HG02678 (cell line): ENCODE data around the gene GLI3.
"Not testable (repeated sequence)": the region's sequence is repeated elsewhere in the genome, so short reads cannot be mapped to it uniquely, and the experiment has no call there.

Experiments used
- ATAC-seq: cut with Tn5 transposase; IDR thresholded peaks from one replicate; pipeline ENCODE4 v1.9.1; 2021; ENCODE audit warnings: mild to moderate bottlenecking, moderate library complexity; ENCODE audit not compliant: unreplicated experiment

GLI3 gene

DNA sequence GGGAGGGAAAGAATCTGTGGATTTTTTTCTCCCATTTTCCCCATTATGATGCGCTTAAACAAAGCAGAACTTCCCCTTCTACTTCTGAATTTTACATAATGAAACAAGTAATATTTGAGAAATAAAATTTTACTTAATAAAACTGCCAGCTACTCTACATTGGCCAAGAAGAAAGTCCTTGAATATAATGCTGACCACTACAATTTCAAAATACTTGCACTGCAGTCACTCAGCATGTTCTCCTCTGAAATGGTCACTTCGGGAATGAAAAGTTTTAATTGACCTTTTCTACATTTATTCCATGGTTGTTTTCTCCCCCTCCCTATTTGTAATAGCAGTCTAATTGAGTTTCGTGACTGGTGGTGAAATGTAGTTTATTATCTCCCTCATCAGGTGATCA lies 23.9 kb downstream of the GLI3 start:
- ATAC-seq: no peak

DNA sequence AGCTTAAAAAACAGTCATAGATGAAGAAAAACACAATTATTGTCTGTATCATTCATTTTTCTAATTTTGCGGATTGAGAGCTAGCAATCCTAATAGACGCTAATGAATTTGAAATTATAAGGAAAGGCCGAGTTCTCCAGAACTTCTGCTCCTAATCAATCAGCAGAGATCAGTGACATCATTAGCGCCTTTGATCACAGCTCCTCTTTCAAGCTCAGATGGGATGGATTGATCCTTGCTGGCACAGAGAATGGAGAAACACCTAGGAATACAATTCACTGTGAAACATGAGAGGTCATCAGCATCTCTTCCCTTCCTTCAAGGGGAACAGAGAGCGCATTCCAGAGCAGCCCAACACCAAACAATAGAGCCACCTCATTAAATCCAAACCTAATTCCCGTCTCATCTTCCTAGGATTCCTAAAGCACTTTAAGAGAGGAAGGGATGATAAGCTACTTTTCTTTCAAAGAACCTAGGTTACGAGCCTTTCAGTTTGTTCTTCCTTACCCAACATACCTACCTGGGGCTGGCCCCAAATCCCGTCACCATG lies 24.4 kb downstream of the GLI3 start:
- ATAC-seq: no peak

DNA sequence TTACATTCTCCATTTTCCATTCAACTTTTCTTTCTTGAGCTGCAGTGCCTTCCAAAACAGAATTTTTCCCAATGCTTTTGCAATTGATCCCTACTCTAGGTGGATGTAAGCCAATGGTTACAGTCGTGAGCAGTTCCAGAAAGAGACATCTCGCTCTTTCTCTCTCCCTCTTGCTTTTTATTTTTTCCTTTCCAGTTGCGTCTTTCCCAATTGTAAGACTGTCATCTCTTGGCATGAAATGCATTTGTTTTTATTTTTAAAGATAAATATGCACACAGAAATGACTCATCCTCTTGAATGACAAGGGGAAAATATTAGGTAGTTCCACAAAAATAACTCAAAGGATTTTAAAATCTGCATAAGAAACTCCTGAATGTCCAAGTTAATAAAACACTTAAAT lies 25.1 kb downstream of the GLI3 start:
- no peak for ATAC-seq

DNA sequence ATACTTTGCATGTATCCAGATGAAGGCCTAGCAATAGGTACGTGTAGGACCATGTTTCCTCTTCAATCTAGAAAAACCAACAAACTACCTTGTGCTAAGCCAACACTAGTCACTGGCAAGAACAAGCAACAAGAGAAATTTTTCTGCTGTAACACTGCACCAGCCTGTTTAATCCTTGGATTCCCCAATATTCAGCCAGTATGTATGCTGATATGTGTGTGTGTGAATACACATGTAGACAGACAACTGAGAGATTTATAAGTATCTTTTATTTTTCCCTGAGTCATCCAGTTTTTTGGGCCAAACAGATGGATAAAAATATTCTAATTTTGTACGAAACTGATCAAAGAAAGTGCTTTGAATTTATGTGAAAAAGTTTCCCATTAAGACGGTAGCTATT lies 26.2 kb downstream of the GLI3 start:
- no peak for ATAC-seq

DNA sequence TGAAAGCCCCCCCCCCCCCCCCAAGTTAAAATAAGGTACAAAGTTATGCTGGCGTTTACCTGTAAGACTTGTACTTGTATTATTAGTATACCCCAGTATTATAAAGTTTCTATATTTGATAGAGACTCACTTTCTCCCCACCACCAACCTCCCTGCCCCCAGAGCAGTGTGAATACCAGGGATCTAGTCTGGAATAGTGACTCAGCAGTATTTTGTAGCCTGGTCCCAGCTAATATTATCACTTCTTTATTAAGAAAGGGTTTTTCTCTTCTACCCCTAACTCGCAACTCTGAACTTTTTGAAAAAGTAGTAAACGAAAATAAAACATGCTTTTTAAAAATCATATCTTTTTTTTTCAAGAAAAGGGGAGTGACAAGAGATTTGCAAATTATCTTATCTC lies 26.7 kb downstream of the GLI3 start:
- no peak for ATAC-seq

DNA sequence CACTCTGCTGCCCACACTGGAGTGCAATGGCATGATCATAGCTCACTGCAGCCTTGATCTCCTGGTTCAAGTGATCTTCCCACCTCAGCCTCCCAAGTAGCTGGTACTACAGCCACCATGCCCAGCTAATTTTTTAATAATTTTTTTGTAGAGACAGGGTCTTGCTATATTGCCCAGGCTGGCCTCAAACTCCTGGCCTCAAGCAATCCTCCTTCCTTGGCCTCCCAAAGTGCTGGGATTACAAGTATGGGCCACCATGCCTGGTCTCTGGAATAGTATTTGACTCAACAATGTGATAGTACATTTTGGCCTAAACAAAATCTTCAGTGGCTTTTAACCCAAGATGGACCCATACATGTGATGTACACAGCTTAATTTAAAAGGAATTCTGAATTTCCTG lies 27.9 kb downstream of the GLI3 start:
- not testable (repeated sequence) for ATAC-seq

DNA sequence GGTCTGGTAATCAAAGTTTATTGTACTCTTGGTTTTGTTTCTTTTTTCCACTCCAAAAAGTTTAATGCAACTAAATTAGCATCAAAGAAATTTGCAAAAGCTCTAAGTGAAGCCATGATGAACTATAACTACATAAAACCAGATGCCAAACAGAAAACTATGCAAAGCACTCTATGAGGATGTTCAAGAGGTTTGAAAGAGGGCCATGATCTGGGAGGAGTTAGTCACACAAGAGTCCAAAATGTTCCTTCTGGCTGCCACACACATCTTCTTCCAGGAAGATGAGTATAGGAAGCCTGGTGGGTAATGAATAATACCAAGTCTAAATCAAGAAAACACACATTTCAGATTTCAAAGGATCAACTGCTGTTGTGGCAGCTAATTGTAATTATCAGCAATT lies 28.4 kb downstream of the GLI3 start:
- no peak for ATAC-seq

DNA sequence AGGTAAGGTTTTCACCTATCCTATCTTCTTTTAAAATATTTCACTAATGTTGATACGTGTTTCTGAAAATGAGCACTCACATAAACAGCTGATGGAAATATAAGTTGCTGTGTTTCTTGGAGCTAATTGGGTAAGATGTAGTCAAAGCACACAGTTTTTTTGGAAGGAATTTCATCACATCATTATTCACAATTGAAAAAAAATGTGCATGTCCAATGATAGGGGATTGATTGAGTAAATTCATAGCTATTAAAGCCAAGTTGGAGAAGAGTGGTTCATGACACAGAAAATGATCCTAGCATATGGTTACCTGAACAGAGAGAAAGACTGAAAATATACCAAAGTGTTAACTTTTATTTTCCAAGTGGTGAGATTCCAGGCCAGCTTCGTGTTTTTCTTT lies 29.6 kb downstream of the GLI3 start:
- ATAC-seq: no peak

DNA sequence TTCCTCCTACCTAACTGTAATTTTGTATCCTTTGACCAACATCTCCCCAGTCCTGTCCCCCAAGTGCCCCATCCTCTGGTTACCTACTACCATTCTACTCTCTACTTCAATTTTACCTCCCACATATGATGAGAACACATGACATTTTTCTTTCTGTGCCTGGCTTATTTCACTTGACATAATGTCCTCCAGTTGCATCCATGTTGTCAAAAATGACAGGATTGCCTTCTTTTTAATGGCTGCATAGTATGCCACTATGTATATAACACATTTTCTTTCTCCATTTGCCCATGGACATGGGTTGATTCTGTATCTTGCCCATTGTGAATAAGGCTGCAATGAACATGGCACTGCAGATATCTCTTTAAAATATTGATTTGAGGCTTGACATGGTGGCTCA lies 33.7 kb downstream of the GLI3 start:
- no peak for ATAC-seq

DNA sequence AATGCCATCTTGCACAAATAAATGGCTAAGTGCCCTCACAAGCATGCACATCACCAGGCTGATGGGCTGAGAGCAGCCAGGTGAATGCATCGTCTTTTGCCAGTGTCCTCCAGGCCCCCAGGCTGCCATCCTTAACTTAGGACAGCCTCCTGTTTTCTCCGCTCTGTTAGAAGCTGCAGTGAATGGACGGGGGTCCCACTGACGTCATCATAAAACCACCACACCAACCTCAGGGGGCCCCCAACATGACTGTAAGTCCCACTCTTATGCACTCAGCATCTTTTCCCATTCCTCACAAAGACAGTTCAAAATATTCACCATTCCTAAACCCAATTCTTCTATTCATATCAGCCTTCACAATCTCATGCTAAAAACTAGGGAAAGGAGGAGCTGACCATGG lies 34.4 kb downstream of the GLI3 start:
- no peak for ATAC-seq

DNA sequence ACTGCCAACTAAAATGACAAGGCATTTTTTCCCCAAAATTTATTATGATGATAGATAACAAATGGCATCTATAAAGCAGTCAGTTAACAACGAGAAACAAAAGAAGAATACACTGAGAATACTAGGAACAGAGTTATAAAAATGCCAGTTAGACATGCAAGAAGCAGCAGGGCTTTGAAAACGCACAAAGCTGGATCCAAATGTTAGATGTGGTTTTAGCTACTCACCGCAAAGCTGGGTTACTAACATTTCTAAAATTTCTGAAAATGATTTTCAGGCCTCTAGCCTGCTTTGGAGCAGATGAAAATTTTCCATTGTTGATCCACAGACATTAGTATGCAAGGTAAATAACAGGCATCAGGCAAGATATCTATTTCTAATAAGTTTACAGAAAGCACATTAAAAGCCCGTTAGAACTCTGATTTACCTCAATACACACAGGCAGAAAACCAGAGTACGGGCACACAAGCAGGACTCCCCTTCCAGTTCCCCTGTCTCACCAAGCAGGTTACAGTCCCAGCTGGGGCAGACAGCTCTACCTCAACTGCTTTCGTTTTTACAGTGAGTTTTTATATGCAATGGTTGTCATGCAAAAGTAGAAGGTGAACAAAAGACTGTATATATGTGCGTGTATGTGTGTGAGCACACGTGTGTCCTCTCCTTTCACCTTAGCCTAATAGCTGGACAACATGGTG lies 37.9 kb downstream of the GLI3 start:
- no peak for ATAC-seq

DNA sequence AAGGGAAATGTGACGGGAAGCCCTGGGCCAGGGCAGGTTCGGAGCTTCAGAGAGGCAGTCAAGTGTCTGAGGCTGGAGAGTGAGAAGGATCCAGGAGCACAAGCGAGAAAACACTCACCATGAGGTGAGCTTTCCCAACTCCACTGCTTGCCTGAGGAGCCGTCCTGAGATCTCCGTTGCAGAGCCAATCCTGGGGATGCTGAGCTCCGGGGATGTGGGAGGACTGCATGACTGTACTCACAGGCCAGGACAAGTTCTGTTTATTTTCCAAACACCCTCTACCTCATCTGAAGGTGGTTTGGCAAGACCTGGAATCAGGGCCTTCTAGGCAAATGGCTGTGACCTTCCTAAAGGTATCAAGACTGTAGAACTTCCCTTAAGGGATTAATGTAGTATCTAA lies 38.7 kb downstream of the GLI3 start:
- ATAC-seq: no peak

DNA sequence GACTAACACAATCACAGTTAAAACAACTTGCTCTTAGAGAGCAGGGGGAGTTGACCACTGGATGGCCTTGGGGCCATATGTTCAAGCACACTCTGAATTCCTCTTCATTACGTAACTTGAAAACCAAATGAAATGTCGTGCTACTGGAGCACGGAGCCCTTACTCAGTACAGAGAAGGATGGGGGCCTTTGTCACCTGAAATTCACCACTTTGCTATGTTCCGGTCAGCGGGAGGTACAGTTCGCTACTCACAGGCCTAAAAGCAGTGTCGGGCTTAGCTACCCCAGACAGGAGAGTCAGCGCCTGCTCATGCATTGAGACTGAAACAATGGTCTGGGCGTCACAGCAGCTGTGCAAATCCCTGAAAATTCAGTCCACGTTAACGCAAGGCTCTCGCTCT lies 39.6 kb downstream of the GLI3 start:
- no peak for ATAC-seq

DNA sequence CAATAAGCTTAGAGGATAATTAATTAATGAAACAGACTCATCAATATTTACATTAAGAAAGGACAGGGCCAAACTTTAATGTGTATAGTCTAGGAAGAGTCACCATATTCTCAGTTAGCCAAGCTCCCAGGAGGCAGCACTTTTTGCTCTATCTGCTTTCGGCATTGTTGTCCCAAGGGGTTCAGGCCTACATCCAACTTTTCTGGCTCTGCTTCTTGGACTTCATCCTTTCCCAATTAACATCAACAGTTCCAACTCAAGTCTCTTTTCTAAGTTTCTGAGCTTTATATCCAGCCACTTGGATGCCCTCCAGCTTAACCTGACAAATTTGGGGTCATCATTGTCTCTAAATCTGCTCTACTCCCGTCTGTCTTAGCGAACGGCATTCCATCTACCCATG lies 42.8 kb downstream of the GLI3 start:
- ATAC-seq: no peak

DNA sequence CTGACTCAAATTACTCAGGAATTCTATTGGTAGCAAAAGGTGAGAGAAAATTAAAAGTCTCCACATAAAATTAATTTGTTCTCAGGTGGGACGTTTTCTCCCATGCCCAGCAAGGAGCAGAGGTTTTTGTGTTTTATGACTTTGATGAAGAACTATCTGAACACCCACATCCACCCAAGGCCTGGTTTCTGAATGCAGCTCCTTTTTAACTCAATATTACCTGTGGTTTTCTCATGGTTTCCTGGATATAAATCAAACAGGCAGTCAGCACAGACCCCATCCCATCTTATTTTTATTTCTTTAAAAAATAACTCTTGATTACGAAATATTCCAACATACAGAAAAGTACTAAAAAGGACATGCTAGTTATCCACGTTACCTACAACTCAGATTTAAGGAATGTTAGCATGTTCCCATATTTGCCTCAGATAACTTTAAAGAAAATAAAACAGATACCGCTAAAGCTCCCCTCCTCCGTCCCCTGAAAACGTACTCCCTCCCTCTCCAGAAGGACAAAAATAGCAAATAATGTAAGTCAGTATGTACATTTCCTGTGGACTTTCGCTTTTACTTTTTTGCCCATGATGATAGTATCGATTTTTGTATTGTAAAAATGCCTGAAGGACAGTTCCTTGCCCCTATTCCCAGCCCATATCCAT lies 43.4 kb downstream of the GLI3 start:
- ATAC-seq: no peak

DNA sequence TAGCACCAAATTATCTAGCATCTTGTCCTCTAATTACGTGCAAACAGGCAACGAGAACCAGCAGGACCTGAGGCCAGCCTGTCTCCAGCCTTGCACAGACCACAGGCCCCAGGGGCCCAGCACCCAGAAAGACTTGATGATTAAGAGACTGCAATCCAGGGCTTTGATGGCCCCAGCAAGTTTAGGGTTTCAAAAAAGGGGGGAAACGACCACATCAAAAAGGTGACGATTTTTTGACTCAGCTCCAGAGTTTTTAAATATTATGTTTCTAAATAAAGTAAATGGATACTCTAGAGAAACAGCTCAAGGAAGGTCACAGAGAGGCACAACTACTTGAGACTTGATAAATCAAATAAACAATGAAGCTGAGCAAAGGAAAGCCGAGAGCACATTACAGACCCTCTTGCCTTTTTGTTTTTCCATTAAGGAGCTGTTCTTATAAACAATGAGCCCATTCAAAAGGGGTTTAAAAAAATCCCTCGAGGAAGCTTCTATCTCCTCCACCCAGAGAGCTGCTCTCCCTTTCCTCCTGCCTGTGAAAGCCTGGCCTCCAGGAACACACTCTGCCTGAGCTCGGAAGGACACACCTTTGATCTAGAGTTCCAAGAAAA lies 44.1 kb downstream of the GLI3 start:
- no peak for ATAC-seq

DNA sequence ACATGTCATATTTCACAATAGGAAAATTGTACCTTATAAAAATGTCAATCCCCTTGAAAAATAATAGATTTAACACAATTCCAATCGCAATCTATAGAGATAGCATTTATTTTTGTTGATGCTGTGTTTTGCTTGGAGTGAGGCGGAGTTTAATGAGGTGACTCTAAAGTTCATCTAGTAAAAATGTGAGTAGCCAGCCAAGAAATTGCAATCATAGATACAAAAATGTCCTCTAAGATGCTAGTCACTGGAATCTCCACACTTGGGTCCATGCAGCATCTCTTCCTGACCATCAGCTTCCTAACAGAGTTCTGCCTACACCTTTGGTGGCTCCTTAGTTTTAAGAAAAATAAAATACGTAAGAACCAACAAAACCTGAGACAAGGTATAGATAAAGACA lies 44.9 kb downstream of the GLI3 start:
- ATAC-seq: no peak

DNA sequence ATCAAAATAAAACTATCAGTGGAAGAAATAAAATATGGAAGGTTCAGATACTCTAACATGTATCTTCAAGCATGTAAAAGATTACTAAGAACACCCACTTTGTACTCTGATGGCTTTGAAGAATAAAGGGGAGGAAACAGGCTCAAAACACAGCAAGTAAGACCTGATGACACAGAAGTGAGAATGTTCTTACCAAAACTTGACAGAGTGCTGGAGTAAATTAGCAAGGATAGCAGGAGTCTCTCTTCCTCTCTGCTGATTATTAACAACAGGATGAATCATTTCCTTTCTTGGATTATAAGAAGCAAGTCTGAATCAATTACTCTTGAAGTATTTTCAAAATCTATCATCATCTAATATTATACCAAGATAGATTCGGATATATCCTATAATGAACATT lies 47.5 kb downstream of the GLI3 start:
- no peak for ATAC-seq

DNA sequence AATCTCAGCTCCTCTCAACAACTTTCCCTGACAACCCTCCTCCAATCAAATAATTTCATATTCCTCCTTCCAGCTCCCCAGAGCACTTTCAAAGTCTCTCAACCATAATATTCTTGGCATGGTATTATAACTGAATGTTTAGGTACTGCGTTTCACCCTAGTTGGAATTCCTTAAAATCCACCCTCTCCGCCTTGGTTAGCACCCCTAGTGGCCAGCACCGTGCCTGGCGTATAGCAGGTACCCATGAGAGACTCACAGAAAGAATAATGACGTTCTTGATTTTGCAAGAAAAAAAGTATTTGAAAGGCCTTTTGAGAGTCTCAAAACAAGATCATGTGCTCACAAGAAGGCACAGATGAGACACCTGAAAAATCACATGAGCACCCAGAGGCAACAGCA lies 50.9 kb downstream of the GLI3 start:
- no peak for ATAC-seq

DNA sequence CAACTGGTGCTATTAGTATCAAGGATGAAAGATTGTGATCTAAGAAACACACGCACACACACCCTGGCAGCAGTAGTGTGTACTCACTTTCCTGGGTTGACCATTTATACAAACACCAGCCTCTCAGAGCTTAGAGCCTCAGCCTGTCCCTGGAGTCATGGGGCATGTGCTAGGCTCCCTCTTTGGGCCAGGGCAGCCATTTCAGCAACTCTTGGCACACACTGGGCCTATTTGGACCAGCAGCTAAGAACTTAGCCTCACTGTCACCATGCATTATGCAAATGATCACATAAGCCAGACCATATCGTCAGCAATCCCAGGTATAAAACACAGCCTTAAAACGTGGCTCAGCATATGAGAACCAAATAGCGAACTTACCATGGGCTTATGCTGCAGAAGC lies 51.3 kb downstream of the GLI3 start:
- ATAC-seq: no peak

DNA sequence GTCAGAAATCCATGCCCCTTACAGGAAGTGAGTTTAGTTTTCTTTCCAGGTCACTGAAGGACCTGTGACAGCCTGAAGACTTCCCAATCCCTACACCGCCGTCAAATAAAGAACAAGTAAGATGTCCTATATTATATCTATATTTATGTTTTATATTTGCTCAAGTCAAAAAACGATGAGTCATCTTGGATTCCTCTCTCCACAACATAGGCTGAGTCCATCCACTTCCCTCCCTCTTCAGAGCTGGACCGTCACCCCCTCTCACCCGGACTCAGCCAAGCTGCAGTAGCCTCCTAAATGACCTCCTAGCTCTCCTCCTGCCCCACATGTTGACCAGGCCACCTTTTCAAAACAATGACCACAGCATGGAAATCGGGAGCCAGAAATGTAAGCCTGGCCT lies 53.5 kb downstream of the GLI3 start:
- ATAC-seq: no peak

DNA sequence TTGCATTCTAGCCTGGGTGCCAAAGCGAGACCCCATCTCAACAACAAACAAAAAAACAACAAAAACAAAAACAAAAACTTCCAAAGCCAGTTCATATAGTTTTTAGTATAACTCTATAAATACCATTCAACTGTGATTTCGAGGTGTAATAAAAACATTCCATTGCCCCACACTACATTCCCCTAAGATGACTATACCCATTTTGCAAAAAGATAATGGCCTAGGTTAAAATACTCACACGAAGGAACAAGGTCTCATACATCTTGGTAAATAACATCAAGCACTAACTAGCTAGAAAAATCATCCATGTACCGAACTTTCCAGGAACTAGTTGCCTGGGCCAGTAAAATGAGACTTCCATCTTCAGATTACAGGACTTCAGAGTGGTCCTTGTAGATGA lies 55.4 kb downstream of the GLI3 start:
- no peak for ATAC-seq
